Motor neuron (in vitro differentiated cells): ENCODE measurements around the gene TP63. TPM values are rescaled to one million over a fixed set of nuclear protein-coding genes. Genes with fewer than 3 reads are reported as not detected.
A peak's percentile ranks its signal among the peaks of the same experiment; 100 is the strongest.
"Not testable (repeated sequence)": the region's sequence is repeated elsewhere in the genome, so short reads cannot be mapped to it uniquely, and the experiment has no call there.

ENCODE experiments used
- ATAC-seq, 8 experiments: fragments of 200-7000 bp; cut with Tn5 transposase; replicated peaks in 6 of 8; 2 replicates each; pipeline ENCODE4 v1.8.0; 2021; ENCODE audit warnings: mild to moderate bottlenecking in 8 of 8, moderate library complexity in 8 of 8
- H3K27ac ChIP-seq, 2 donors: fragments of 250-450 bp; sonication (Bioruptor Pico); 2 replicates each; pipeline ENCODE4 v1.9.0; 2021; ENCODE audit warnings: antibody characterized with exemption in 2 of 2, mild to moderate bottlenecking in 2 of 2, moderate library complexity in 1 of 2
- H3K4me1 ChIP-seq, 2 donors: fragments of 250-450 bp; sonication (Bioruptor Pico); replicated peaks in 1 of 2; 2 replicates each; pipeline ENCODE4 v1.6.1; 2021; ENCODE audit warnings: antibody characterized with exemption in 2 of 2, mild to moderate bottlenecking in 2 of 2, moderate library complexity in 1 of 2
- H3K4me3 ChIP-seq, 5 donors: fragments of 250-450 bp; sonication (Bioruptor Pico); 2 replicates each; pipeline ENCODE4 v1.9.0; 2021; ENCODE audit warnings: antibody characterized with exemption in 5 of 5, mild to moderate bottlenecking in 5 of 5, moderate library complexity in 4 of 5
- WGBS, 10 experiments: fragments of 450-650 bp; shearing (Covaris generic); methylation state at CpG; one replicate each; pipeline ENCODE4 v1.0.0; 2022; 5-methylcytosine and 5-hydroxymethylcytosine counted together
- in situ Hi-C, 9 experiments: fragments of 400-800 bp; cut with MboI; loops; one replicate each; pipeline ENCODE4 v1.15.0; 2021; ENCODE audit warnings: low sequenced_read_pairs in 9 of 9, low pct_unique_long_range_greater_than_20kb in 2 of 9; ENCODE audit not compliant: unreplicated experiment in 9 of 9
- total RNA-seq, 8 experiments: library from RNA; unstranded; fragments of 300-600 nt; gene quantifications; 2 replicates each; pipeline versions ENCODE4 v1.2.3 to v1.2.4, GENCODE V29; 2022

The TP63 gene
- total RNA-seq, 8 experiments from 2014 or later, result 0.05 to 1.5 (median 0.38) TPM

GRCh38 chr3:189745622-189746021 is 114.4 kb downstream of the TP63 start:
- WGBS, 10 experiments, result 75 to 100% (median 100%) methylated on average over 1 of the region's 1 CpG; no CpG with 5 or more reads in 3 of the 10 experiments
- Histone ChIP-seq H3K27ac (no peak overlapping the region), H3K4me1 (no peaks in the 10 kb centered on the region), H3K4me3 (no peak overlapping the region)
- no peak for ATAC-seq
- in situ Hi-C loops, result loop anchor here in 1 of 9 experiments (25.0 kb wide), 1 partner anchor 192 kb away; no protein-coding TSS in a partner anchor

DNA sequence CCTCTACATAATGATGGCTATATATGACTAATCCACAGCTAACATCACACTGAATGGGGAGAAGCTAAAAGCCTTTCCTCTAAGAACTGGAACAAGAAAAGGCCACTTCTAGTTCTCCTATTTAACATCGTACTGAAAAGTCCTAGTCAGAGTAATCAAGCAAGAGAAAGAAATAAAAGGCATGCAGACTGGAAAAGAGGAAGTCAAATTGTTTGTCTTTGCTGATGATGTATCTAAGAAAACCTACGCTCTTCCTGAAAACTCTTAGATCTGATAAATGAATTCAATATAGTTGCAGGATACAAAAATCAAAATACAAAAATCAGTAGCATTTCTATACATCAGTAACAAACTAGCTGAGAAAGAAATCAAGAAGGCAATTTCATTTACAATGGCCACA is 116.9 kb downstream of the TP63 start:
- ATAC-seq, result no peak
- in situ Hi-C loops, result loop anchor here in 1 of 9 experiments (25.0 kb wide), 1 partner anchor 189 kb away; no protein-coding TSS in a partner anchor
- no peak overlapping the region for H3K4me3 ChIP-seq
- H3K27ac ChIP-seq, result no peak overlapping the region
- 68 to 100% (median 90%) methylated on average over 1 to 2 of the region's 2 CpGs for WGBS, 10 experiments
- H3K4me1 ChIP-seq, result no peaks in the 10 kb centered on the region

GRCh38 chr3:189750972-189751371 is 119.8 kb downstream of the TP63 start:
- H3K4me3 ChIP-seq, H3K4me1 ChIP-seq, H3K27ac ChIP-seq, ATAC-seq, in situ Hi-C loops: not testable (repeated sequence)
- no CpG with 5 or more reads among the region's 4 CpGs for WGBS, 10 experiments

DNA sequence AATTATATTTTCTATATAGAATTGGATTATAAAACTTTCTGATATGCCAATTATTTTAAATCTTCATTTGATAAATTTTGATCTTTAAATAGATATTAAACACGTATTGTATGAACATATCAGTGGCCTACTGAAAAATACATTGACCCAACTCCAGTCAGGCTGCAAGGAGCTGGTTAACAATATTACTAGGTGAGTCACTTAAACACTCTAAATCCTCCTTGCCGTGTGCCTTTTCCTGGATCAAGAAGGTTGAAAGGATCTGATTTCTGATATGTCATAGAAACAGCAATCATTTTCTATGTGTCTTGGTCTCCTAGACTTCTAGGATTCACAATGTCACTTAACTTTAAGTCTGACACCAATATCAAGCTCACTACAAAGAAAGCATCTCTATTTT is 123.2 kb downstream of the TP63 start:
- 39 to 100% (median 70%) methylated on average over 1 to 2 of the region's 2 CpGs; no CpG with 5 or more reads in 1 of the 10 experiments for WGBS, 10 experiments
- Histone ChIP-seq H3K4me1 (no peaks in the 10 kb centered on the region), H3K4me3 (no peak overlapping the region), H3K27ac (no peak overlapping the region)
- in situ Hi-C loops, result no loop called here
- ATAC-seq, result no peak

DNA sequence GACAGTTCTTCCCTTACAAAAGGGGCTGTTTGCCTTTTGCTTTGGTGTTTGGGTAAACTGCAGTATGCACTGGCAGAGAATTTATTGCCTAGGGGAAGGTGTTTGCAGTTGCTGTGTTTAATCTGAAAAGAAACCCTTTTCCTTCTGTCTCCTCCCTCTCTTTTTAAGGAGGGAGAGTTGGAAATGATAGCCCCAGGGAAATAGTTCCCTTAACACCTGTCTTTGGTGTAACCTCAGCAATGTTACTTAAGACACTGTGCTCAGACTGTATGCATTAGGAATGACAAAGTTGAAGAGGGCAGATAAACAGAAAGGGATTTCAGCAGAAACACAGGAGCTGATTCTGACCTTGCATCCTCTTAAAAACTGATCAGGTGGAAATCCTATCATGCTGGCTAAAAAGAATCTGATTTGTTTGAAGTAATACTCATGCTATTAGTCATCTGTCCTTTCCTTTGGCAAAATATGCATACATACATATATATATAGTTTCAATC is 125.4 kb downstream of the TP63 start:
- in situ Hi-C loops, result no loop called here
- ATAC-seq, result peak in 3 of 8 experiments; percentile 25 to 77 (median 33)
- Histone ChIP-seq H3K4me3 (no peak overlapping the region), H3K4me1 (no peaks in the 10 kb centered on the region), H3K27ac (no peak overlapping the region)

- Histone ChIP-seq H3K4me3 (no peak overlapping the region), H3K27ac (no peak overlapping the region), H3K4me1 (no peaks in the 10 kb centered on the region)
- WGBS, 10 experiments, result 17 to 100% (median 60%) methylated on average over 1 to 2 of the region's 6 CpGs; no CpG with 5 or more reads in 5 of the 10 experiments
- in situ Hi-C loops, result no loop called here
- ATAC-seq, result no peak
Observed at GRCh38 chr3:189758186-189758585, 127.0 kb downstream of the TP63 start.

GRCh38 chr3:189766416-189766815 is 135.2 kb downstream of the TP63 start:
- Histone ChIP-seq H3K4me1 (no peaks in the 10 kb centered on the region), H3K27ac (no peak overlapping the region), H3K4me3 (no peak overlapping the region)
- ATAC-seq, result no peak
- in situ Hi-C loops, result no loop called here
- WGBS, 10 experiments, result 40 to 90% (median 67%) methylated on average over 1 to 2 of the region's 2 CpGs

DNA sequence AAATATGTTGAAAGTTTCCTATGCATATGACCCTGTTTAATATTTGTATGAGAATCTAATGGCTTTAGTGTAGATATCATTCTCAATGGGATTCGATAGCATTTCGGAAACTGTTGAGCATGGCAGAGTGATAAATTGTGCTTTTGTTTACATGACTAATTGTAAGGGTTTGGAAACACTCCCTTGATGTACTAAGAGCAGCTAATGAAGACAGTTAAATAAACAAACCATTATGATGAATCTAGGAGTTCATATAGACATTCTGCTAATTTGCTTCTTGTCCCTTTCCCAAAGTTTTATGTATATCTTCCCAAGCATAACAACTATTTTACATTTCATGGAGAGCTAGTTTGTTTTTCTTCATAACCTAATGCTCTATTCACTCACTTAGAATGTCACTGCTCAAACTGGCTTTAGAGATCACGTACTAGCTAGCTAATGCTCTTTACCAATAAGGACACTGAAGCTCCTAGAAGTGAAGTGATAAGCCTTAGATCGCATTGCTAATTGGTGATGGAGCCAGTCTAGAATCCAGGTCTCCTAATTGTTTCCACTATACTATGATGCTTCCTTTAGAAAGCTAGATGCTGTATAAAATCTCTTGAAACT is 140.8 kb downstream of the TP63 start:
- WGBS, 10 experiments, result 46 to 100% (median 91%) methylated on average over 1 to 4 of the region's 4 CpGs
- in situ Hi-C loops, result no loop called here
- Histone ChIP-seq H3K4me3 (no peak overlapping the region), H3K4me1 (no peaks in the 10 kb centered on the region), H3K27ac (no peak overlapping the region)
- ATAC-seq, result no peak

DNA sequence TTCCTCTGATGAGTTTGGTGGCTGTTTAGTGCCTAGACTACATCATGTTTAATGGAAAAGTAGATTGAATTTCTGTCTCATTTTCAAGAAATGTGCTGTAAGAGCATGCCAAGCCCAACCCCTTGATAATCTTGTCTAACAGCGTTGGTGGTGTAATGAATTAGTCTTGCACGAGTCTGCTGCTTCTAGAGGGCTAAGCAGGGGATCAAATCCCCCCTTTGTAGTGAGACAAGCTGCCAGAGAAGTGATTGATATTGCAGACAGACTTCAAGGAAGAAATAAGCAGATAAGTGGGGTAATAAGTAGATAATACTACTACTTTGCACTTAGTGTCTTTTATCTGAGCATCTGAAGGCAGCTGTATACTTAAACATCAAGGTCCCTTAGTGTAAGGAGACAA is 141.4 kb downstream of the TP63 start:
- H3K4me1 ChIP-seq, result no peaks in the 10 kb centered on the region
- H3K4me3 ChIP-seq, result no peak overlapping the region
- 0 to 79% (median 28%) methylated on average over 1 to 2 of the region's 2 CpGs; no CpG with 5 or more reads in 4 of the 10 experiments for WGBS, 10 experiments
- in situ Hi-C loops, result no loop called here
- ATAC-seq, result peak in 3 of 8 experiments; percentile 16 to 60 (median 59)
- no peak overlapping the region for H3K27ac ChIP-seq

DNA sequence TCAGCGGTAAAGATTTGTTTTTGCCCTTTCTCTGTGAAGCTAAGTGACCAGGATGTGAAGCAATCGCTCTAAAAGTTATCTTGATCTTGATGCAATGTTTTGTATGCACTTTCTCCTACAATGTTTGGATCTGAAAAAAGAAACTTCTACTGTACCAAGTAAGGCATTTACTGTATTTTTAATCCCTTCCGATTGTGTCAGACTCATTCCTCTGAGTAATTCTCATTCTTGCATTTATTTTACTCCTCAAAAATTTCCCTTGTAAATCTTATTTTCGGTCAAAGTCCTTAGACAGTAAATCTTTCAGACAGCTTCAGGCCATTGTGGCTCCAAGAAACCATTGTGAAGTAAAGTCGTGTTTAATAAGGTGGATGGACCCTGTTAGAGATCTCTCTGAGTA is 141.9 kb downstream of the TP63 start:
- 4 to 78% (median 63%) methylated on average over 3 to 5 of the region's 5 CpGs; no CpG with 5 or more reads in 1 of the 10 experiments for WGBS, 10 experiments

GRCh38 chr3:189776149-189776824 is 145.1 kb downstream of the TP63 start:
- no peak for ATAC-seq
- in situ Hi-C loops, result no loop called here
- Histone ChIP-seq H3K4me1 (no peaks in the 10 kb centered on the region), H3K4me3 (no peak overlapping the region), H3K27ac (no peak overlapping the region)
- WGBS, 10 experiments, result 7 to 84% (median 33%) methylated on average over 3 to 6 of the region's 6 CpGs; no CpG with 5 or more reads in 1 of the 10 experiments

More for the DNA sequence above, 141.9 kb downstream of the TP63 start:
- Histone ChIP-seq H3K27ac (no peak overlapping the region), H3K4me3 (no peak overlapping the region), H3K4me1 (no peaks in the 10 kb centered on the region)
- ATAC-seq, result peak in 3 of 8 experiments; percentile 63 to 92 (median 87)
- in situ Hi-C loops, result no loop called here

GRCh38 chr3:189778340-189778950 is 147.3 kb downstream of the TP63 start:
- Histone ChIP-seq H3K4me1 (no peaks in the 10 kb centered on the region), H3K4me3 (no peak overlapping the region), H3K27ac (no peak overlapping the region)
- in situ Hi-C loops, result no loop called here
- WGBS, 10 experiments, result 62 to 90% (median 81%) methylated on average over 2 to 5 of the region's 5 CpGs; no CpG with 5 or more reads in 1 of the 10 experiments
- ATAC-seq, result no peak

DNA sequence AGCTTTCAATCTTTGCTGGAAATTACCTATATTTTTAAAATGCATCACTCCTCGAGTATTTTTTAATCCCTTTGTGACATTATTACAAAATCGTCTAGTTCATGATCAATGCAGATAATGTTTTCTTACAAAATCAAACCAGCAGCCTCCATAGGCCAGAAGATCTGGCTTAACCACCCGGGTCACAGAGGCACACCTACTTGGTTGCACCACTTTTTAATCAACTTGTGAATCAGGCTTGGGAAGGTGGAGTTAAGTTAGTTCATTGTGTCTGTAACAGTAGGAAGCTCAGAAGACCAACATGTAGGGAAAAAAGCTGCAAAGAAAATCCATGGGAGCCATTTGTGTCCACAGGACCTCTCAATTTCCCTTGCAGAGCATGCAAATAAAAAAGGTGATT is 148.0 kb downstream of the TP63 start:
- in situ Hi-C loops, result no loop called here
- H3K27ac ChIP-seq, result no peak overlapping the region
- ATAC-seq, result no peak
- H3K4me1 ChIP-seq, result no peaks in the 10 kb centered on the region
- no peak overlapping the region for H3K4me3 ChIP-seq
- WGBS, 10 experiments, result 50 to 89% (median 68%) methylated on average over 1 to 3 of the region's 3 CpGs
